Smooth muscle cell (in vitro differentiated cells): ENCODE data around the gene TM4SF1. TPM values are rescaled to one million over a fixed set of nuclear protein-coding genes. Genes with fewer than 3 reads are reported as not detected.

ENCODE experiments used
- DNase-seq: peaks from one replicate; lab custom pipeline; 2025; ENCODE audit not compliant: unreplicated experiment; lab: John Stamatoyannopoulos, UW
- H2AFZ ChIP-seq: fragments of 200-600 bp; sonication (generic); 2 replicates; pipeline ENCODE4 v1.6.0; 2016; ENCODE audit warnings: antibody characterized with exemption, low read depth, mild to moderate bottlenecking
- H3F3A ChIP-seq: fragments of 200-600 bp; sonication (generic); 2 replicates; pipeline ENCODE4 v1.6.0; 2017; ENCODE audit warnings: antibody characterized with exemption, low read depth
- H3K27ac ChIP-seq: fragments of 200-600 bp; sonication (generic); 2 replicates; pipeline ENCODE4 v1.5.1; 2016; ENCODE audit warnings: low read depth, mild to moderate bottlenecking
- H3K27me3 ChIP-seq: fragments of 200-600 bp; sonication (generic); 2 replicates; pipeline ENCODE4 v1.6.1; 2016; ENCODE audit warnings: low read depth, mild to moderate bottlenecking
- H3K36me3 ChIP-seq: fragments of 200-600 bp; sonication (generic); 2 replicates; pipeline ENCODE4 v1.5.1; 2016; ENCODE audit warnings: low read depth
- H3K4me1 ChIP-seq: fragments of 200-600 bp; sonication (generic); 2 replicates; pipeline ENCODE4 v1.5.1; 2016; ENCODE audit warnings: low read depth
- H3K4me2 ChIP-seq: fragments of 200-600 bp; sonication (generic); 2 replicates; pipeline ENCODE4 v1.6.0; 2016; ENCODE audit warnings: mild to moderate bottlenecking
- H3K4me3 ChIP-seq: fragments of 200-600 bp; sonication (generic); 2 replicates; pipeline ENCODE4 v1.5.1; 2016; ENCODE audit warnings: mild to moderate bottlenecking
- H3K79me2 ChIP-seq: fragments of 200-600 bp; sonication (generic); 2 replicates; pipeline ENCODE4 v1.6.0; 2016; ENCODE audit warnings: low read depth, mild to moderate bottlenecking
- H3K9ac ChIP-seq: fragments of 200-600 bp; sonication (generic); 2 replicates; pipeline ENCODE4 v1.6.0; 2016; ENCODE audit warnings: low read depth
- H3K9me3 ChIP-seq: fragments of 200-600 bp; sonication (generic); replicated peaks from 2 replicates; pipeline ENCODE4 v1.5.1; 2016; ENCODE audit warnings: low read depth
- H4K20me1 ChIP-seq: fragments of 200-600 bp; sonication (generic); 2 replicates; pipeline ENCODE4 v1.6.0; 2016; ENCODE audit warnings: low read depth
- CTCF ChIP-seq: fragments of 200-600 bp; sonication (generic); IDR thresholded peaks from 2 replicates; pipeline ENCODE4 v1.5.1; 2017; ENCODE audit warnings: borderline replicate concordance, mild to moderate bottlenecking, antibody characterized with exemption; ENCODE audit not compliant: insufficient read depth, poor library complexity, severe bottlenecking
- WGBS: methylation state at CpG from one replicate; pipeline ENCODE4 v1.1.7; 2016; ENCODE audit warnings: low lambda C conversion rate; 5-methylcytosine and 5-hydroxymethylcytosine counted together
- polyA plus RNA-seq: library from polyadenylated mRNA; unstranded; fragments of >200 nt; fragmentation: Nextera tagmentation; extraction: Ambion mirVana; gene quantifications from 2 replicates; pipeline ENCODE4 v1.2.1, GENCODE V29; 2016
- total RNA-seq: library from RNA; depleted of rRNA; stranded (reverse); fragments of >200 nt; gene quantifications from 2 replicates; pipeline ENCODE4 v1.2.3, GENCODE V29; 2014

TM4SF1 gene
- total and polyA plus RNA-seq, 2 experiments from 2014 or later, result 37.5 to 134 TPM

GRCh38 chr3:149371723-149372114 is 5.7 kb downstream of the TM4SF1 start:
- TF ChIP-seq CTCF, result no peak
- peak overlapping the region; percentile 4 for H3K9ac ChIP-seq
- no peaks in the 10 kb centered on the region for H3K36me3 ChIP-seq
- H3K4me3 ChIP-seq, result no peak overlapping the region
- no peaks in the 10 kb centered on the region for H3K79me2 ChIP-seq
- H3K27ac ChIP-seq, result peak overlapping the region; percentile 75
- no peaks in the 10 kb centered on the region for H3K27me3 ChIP-seq
- peaks cover 7% of the 10 kb centered on the region for H3F3A ChIP-seq
- peak overlapping the region; percentile 72 for H3K4me2 ChIP-seq
- no peak overlapping the region for H2AFZ ChIP-seq
- no peaks in the 10 kb centered on the region for H4K20me1 ChIP-seq
- no peak for DNase-seq
- no peaks in the 10 kb centered on the region for H3K9me3 ChIP-seq
- H3K4me1 ChIP-seq, result peaks cover 29% of the 10 kb centered on the region
- WGBS, result 81% methylated on average over 2 of the region's 2 CpGs

GRCh38 chr3:149371001-149371722 is 6.3 kb downstream of the TM4SF1 start:
- no peak for DNase-seq
- peaks cover 27% of the 10 kb centered on the region for H3K4me1 ChIP-seq
- no peak overlapping the region for H3K4me3 ChIP-seq
- H3K9me3 ChIP-seq, result no peaks in the 10 kb centered on the region
- H3K36me3 ChIP-seq, result no peaks in the 10 kb centered on the region
- peak overlapping the region; percentile 4 for H3K9ac ChIP-seq
- H2AFZ ChIP-seq, result no peak overlapping the region
- H3K79me2 ChIP-seq, result no peaks in the 10 kb centered on the region
- TF ChIP-seq CTCF, result no peak
- H3F3A ChIP-seq, result peaks cover 7% of the 10 kb centered on the region
- H3K4me2 ChIP-seq, result peak overlapping the region; percentile 72
- H4K20me1 ChIP-seq, result no peaks in the 10 kb centered on the region
- no peaks in the 10 kb centered on the region for H3K27me3 ChIP-seq
- peak overlapping the region; percentile 75 for H3K27ac ChIP-seq
- 54% methylated on average over 7 of the region's 7 CpGs for WGBS

GRCh38 chr3:149369991-149370866 is 7.2 kb downstream of the TM4SF1 start:
- no peak overlapping the region for H3K9ac ChIP-seq
- H3K79me2 ChIP-seq, result no peaks in the 10 kb centered on the region
- peak overlapping the region; percentile 8 for H2AFZ ChIP-seq
- H3K27ac ChIP-seq, result peak overlapping the region; percentile 75
- peaks cover 7% of the 10 kb centered on the region for H3F3A ChIP-seq
- no peak overlapping the region for H3K4me3 ChIP-seq
- TF ChIP-seq CTCF, result no peak
- no peaks in the 10 kb centered on the region for H3K36me3 ChIP-seq
- no peaks in the 10 kb centered on the region for H4K20me1 ChIP-seq
- WGBS, result 45% methylated on average over 3 of the region's 3 CpGs
- no peak for DNase-seq
- peak overlapping the region; percentile 72 for H3K4me2 ChIP-seq
- no peaks in the 10 kb centered on the region for H3K9me3 ChIP-seq
- H3K4me1 ChIP-seq, result peaks cover 27% of the 10 kb centered on the region
- no peaks in the 10 kb centered on the region for H3K27me3 ChIP-seq
